ENCODE data around the gene CRB3.

DNA sequence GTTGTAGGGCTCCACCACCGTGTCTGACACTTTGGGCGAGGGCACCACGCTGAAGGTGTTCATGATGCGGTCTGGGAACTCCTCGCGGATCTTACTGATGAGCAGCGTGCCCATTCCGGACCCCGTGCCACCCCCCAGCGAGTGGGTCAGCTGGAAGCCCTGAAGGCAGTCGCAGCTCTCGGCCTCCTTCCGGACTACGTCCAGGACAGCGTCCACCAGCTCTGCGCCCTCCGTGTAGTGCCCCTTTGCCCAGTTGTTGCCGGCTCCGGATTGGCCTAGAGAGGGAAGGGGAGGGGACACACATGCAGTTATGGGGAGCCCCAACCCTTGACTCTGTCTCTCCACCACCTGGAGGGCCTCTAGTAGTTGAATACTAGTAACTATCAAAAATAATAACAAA is 31.9 kb downstream of the CRB3 start:
- no peak for TF ChIP-seq POLR2A (IDR thresholded peaks at IDR 0.05)
- TF ChIP-seq POLR2AphosphoS5 (IDR thresholded peaks at IDR 0.05), result no peak

All from prostate gland (tissue), 1 donor.